GM10248 (cell line): Measurements from ENCODE around the gene TMEM273.

ENCODE experiments used
- CTCF ChIA-PET: fragments of 300-600 bp; sonication (Branson Sonifier 250); formaldehyde crosslinking; extraction: SDS; loops from one replicate; lab custom pipeline; 2021; ENCODE audit warnings: antibody characterized with exemption; lab: Yijun Ruan, JAX
- POLR2A ChIA-PET: fragments of 350-650 bp; sonication (Branson Sonifier 250); formaldehyde crosslinking; extraction: SDS; loops from one replicate; lab custom pipeline; 2020; ENCODE audit warnings: antibody characterized with exemption; lab: Yijun Ruan, JAX
- DNase-seq: peaks from one replicate; pipeline ENCODE4 v3.0.0; 2012; ENCODE audit errors: extremely low spot score
- CTCF ChIP-seq: IDR thresholded peaks from 2 replicates; pipeline ENCODE4 v1.5.1; 2012; ENCODE audit warnings: mild to moderate bottlenecking, low read depth; ENCODE audit errors: extremely low read depth, missing control alignments, control extremely low read depth

Gene TMEM273

GRCh38 chr10:49110684-49111319 is 77.4 kb downstream of the TMEM273 start:
- DNase-seq, result no peak
- POLR2A ChIA-PET, result no interaction called here
- no peak for TF ChIP-seq CTCF
- CTCF ChIA-PET, result interaction anchor here (1.9 kb wide), 1 partner anchor 27 kb away, joined by 4 read pairs; no protein-coding TSS in a partner anchor

- CTCF ChIA-PET, result interaction anchor here (1.9 kb wide), 1 partner anchor 26 kb away, joined by 4 read pairs; no protein-coding TSS in a partner anchor
- TF ChIP-seq CTCF, result no peak
- no peak for DNase-seq
- POLR2A ChIA-PET, result no interaction called here
Measured at GRCh38 chr10:49109669-49110340, 78.4 kb downstream of the TMEM273 start.

- no peak for TF ChIP-seq CTCF
- no peak for DNase-seq
- POLR2A ChIA-PET, result no interaction called here
- CTCF ChIA-PET, result no interaction called here
Measured at GRCh38 chr10:49108656-49109055, 79.5 kb downstream of the TMEM273 start.

- POLR2A ChIA-PET, result no interaction called here
- DNase-seq, result no peak
Measured at GRCh38 chr10:49107887-49108267, 80.3 kb downstream of the TMEM273 start.

GRCh38 chr10:49107111-49107886 is 80.9 kb downstream of the TMEM273 start:
- no peak for DNase-seq
- POLR2A ChIA-PET, result no interaction called here
- CTCF ChIA-PET, result no interaction called here
- TF ChIP-seq CTCF, result no peak

More at GRCh38 chr10:49107887-49108267, 80.3 kb downstream of the TMEM273 start:
- no peak for TF ChIP-seq CTCF
- CTCF ChIA-PET, result no interaction called here

GRCh38 chr10:49106451-49106850 is 81.7 kb downstream of the TMEM273 start:
- POLR2A ChIA-PET, result no interaction called here
- TF ChIP-seq CTCF, result no peak
- no peak for DNase-seq
- CTCF ChIA-PET, result no interaction called here
